Right atrium auricular region (tissue), 2 donors: ENCODE results near the gene CEP70. TPM values are rescaled to one million over a fixed set of nuclear protein-coding genes. Genes with fewer than 3 reads are reported as not detected.

Source experiments
- DNase-seq: peaks from one replicate; pipeline ENCODE4 v3.0.0-alpha.2; 2019; ENCODE audit warnings: low spot score
- H3K27ac ChIP-seq, 2 donors: fragments of 200-600 bp; sonication (generic); 1 replicate in 1 of 2; 2 replicates in 1 of 2; pipeline ENCODE4 v1.5.1; 2016 to 2019
- H3K27me3 ChIP-seq, 2 donors: fragments of 200-600 bp; sonication (generic); one replicate each; pipeline versions ENCODE4 v1.5.1 to v1.6.0; 2017 to 2019
- H3K36me3 ChIP-seq: fragments of 200-600 bp; sonication (generic); one replicate; pipeline ENCODE4 v1.5.1; 2016
- H3K4me1 ChIP-seq, 2 donors: fragments of 200-600 bp; sonication (generic); one replicate each; pipeline versions ENCODE4 v1.5.1 to v1.6.0; 2017 to 2019
- H3K4me3 ChIP-seq, 2 donors: fragments of 200-600 bp; sonication (generic); 1 replicate in 1 of 2; 2 replicates in 1 of 2; pipeline ENCODE4 v1.5.1; 2017 to 2019; ENCODE audit warnings: mild to moderate bottlenecking in 1 of 2, moderate library complexity in 1 of 2
- H3K9me3 ChIP-seq, 2 donors: fragments of 200-600 bp; sonication (generic); one replicate each; pipeline ENCODE4 v1.5.1; 2019
- CTCF ChIP-seq, 2 donors: fragments of 200-600 bp; sonication (generic); IDR thresholded peaks; one replicate each; pipeline ENCODE4 v1.5.1; 2019; ENCODE audit warnings: antibody characterized with exemption in 2 of 2
- total RNA-seq, 2 donors: library from RNA; depleted of rRNA; stranded (reverse); fragments of >200 nt; gene quantifications; one replicate each; pipeline ENCODE4 v1.1.0, GENCODE V29; 2016

Gene CEP70
- total RNA-seq, 2 donors from 2014 or later = 18.9 to 24.3 TPM

GRCh38 chr3:138594935-138595610 lies 1.0 kb upstream of the CEP70 start:
- DNase-seq = no peak
- Histone ChIP-seq H3K4me1 (peaks cover 0 to 15% of the 10 kb centered on the region in 2 donors), H3K27me3 (no peaks in the 10 kb centered on the region), H3K27ac (peak overlapping the region in 1 of 2 donors; percentile 88), H3K4me3 (peak overlapping the region in 1 of 2 donors; percentile 68), H3K36me3 (no peaks in the 10 kb centered on the region), H3K9me3 (no peaks in the 10 kb centered on the region)
- TF ChIP-seq CTCF (IDR thresholded peaks at IDR 0.05) = no peak

DNA sequence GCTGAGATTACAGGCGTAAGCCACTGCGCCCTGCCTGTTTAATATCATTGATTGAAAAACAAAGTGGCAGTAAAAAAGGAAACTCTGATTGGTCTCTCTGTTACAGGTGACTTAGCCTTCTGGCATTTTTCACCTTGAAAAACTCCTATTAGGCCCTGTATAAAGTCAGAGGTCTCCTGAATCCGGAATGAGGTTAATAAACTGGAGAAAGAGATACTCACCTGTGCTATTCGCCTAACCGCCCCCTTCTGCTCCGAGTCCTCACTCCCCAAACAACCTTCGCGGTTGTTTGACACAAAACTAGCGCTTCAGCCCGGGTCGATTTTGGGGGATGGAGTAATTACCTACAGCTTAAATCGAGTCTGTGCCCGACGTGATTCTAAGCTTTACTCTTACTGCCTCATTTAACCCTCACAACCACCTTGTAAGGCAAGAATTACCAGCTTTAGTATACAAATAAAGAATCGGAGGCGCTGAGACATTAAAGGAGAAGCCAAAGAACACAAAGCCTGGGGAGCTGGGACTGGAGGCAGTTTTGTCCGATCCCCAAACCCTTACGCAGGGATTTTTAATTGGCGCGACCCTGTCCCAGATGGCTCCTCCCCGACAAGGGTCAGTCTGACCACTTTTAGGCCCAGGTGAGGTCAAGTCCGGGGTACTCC lies 441 bp downstream of the CEP70 start:
- no peak for DNase-seq
- Histone ChIP-seq H3K9me3 (no peaks in the 10 kb centered on the region), H3K4me3 (peak overlapping the region; percentile 68 to 71), H3K36me3 (no peaks in the 10 kb centered on the region), H3K27me3 (no peaks in the 10 kb centered on the region), H3K27ac (peak overlapping the region; percentile 87 to 88), H3K4me1 (peaks cover 0 to 15% of the 10 kb centered on the region in 2 donors)
- TF ChIP-seq CTCF (IDR thresholded peaks at IDR 0.05) = no peak

GRCh38 chr3:138591392-138591791 lies 2.7 kb downstream of the CEP70 start:
- no peak for DNase-seq
- TF ChIP-seq CTCF (IDR thresholded peaks at IDR 0.05) = no peak
- Histone ChIP-seq H3K9me3 (no peaks in the 10 kb centered on the region), H3K36me3 (no peaks in the 10 kb centered on the region), H3K27me3 (no peaks in the 10 kb centered on the region), H3K27ac (no peak overlapping the region), H3K4me1 (peaks cover 0 to 15% of the 10 kb centered on the region in 2 donors), H3K4me3 (no peak overlapping the region)

DNA sequence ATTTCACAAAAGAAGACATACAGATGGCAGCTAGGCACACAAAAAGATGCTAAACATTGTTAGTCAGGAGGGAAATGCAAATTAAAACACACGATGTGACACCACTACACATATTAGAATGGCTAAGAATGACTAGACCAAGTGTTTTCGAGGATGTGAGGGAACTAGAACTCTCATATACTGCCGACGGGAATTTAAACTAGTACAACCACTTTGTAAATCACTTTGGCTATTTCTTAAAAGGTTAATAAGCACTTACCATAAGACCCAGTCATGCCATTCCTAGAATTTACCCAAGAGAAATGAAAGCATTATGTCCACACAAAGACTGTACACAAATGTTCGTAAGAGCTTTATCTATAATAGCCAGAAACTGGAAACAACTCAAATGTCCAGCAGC lies 5.6 kb downstream of the CEP70 start:
- DNase-seq = no peak
- Histone ChIP-seq H3K27me3 (no peaks in the 10 kb centered on the region), H3K9me3 (no peaks in the 10 kb centered on the region), H3K27ac (no peak overlapping the region), H3K4me1 (peaks cover 0 to 13% of the 10 kb centered on the region in 2 donors), H3K4me3 (no peak overlapping the region), H3K36me3 (no peaks in the 10 kb centered on the region)
- no peak for TF ChIP-seq CTCF (IDR thresholded peaks at IDR 0.05)

GRCh38 chr3:138587374-138587773 lies 6.7 kb downstream of the CEP70 start:
- Histone ChIP-seq H3K27ac (no peak overlapping the region), H3K9me3 (no peaks in the 10 kb centered on the region), H3K27me3 (no peaks in the 10 kb centered on the region), H3K36me3 (no peaks in the 10 kb centered on the region), H3K4me3 (no peak overlapping the region), H3K4me1 (peaks cover 0 to 2% of the 10 kb centered on the region in 2 donors)
- no peak for DNase-seq
- no peak for TF ChIP-seq CTCF (IDR thresholded peaks at IDR 0.05)
